ENCODE results near the gene ZC3HAV1.
"Not testable (repeated sequence)": the region's sequence is repeated elsewhere in the genome, so short reads cannot be mapped to it uniquely, and the experiment has no call there.

Gene ZC3HAV1

DNA sequence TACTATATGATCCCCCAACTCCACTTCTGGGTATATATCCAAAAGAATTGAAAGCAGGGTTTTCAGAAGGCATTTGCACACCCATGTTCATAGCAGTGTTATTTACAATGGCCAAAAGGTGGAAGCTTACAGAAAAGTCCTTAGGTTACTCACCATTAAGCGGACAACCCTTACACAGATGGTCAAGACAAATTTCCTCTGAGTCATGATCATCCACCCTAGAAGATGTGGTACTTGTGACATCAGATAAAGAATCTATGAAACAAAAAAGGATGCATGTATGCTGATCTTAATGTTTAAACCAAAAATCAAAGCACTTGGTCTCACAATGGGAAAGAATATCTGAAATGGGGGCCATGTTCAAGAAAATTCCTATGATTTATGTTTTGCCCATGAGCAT, 31.1 kb downstream of the ZC3HAV1 start:
- Histone ChIP-seq H3K9ac (ENCODE audit: low read length) (no peak overlapping the region), H3K4me3 (ENCODE audit: low read length) (no peak overlapping the region), H4K20me1 (ENCODE audit: insufficient read depth, low read length) (0 out of 2 replicates have a peak, but pooled peaks cover 3% of the 10 kb centered on the region), H3F3A (ENCODE audit: insufficient read depth, low read length) (peaks cover 17% of the 10 kb centered on the region), H3K9me2 (replicated peaks; ENCODE audit: insufficient read depth, low read length) (no peaks in the 10 kb centered on the region), H3K4me1 (ENCODE audit: low read length) (peaks cover 3% of the 10 kb centered on the region; the same call in 1 of the 2 replicates), H3K27ac (ENCODE audit: low read length) (no peak overlapping the region), H3K4me2 (ENCODE audit: low read depth, low read length) (no peak overlapping the region), H2AFZ (ENCODE audit: low read length) (no peak overlapping the region), H3K27me3 (replicated peaks; ENCODE audit: insufficient read depth, low read length) (no peaks in the 10 kb centered on the region), H3K36me3 (replicated peaks; ENCODE audit: insufficient read depth, low read length) (peaks cover 33% of the 10 kb centered on the region), H3K9me3 (replicated peaks; ENCODE audit: insufficient read depth, low read length) (no peaks in the 10 kb centered on the region), H3K79me2 (ENCODE audit: low read length) (peaks cover 64% of the 10 kb centered on the region)
- TF ChIP-seq, protein P1, sequence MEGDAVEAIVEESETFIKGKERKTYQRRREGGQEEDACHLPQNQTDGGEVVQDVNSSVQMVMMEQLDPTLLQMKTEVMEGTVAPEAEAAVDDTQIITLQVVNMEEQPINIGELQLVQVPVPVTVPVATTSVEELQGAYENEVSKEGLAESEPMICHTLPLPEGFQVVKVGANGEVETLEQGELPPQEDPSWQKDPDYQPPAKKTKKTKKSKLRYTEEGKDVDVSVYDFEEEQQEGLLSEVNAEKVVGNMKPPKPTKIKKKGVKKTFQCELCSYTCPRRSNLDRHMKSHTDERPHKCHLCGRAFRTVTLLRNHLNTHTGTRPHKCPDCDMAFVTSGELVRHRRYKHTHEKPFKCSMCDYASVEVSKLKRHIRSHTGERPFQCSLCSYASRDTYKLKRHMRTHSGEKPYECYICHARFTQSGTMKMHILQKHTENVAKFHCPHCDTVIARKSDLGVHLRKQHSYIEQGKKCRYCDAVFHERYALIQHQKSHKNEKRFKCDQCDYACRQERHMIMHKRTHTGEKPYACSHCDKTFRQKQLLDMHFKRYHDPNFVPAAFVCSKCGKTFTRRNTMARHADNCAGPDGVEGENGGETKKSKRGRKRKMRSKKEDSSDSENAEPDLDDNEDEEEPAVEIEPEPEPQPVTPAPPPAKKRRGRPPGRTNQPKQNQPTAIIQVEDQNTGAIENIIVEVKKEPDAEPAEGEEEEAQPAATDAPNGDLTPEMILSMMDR (IDR thresholded peaks at IDR 0.05; ENCODE audit: low read length), result no peak
- no peak for DNase-seq

DNA sequence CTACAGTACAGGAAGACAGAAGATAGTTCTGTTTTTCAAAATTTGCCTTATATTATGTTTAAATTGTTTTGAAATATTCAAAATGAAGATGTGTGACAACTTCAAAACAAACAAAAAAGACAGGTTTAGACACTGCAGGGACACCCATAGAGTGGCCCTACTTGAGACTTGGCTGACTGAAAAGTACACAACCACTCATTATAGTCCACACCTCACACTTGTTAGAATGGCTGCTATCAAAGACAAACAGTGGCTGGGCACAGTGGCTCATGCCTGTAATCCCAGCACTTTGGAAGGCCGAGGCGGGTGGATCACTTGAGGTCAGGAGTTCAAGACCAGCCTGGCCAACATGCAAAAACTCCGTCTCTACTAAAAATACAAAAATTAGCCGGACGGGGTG, 31.8 kb downstream of the ZC3HAV1 start:
- not testable (repeated sequence) for H3K27ac ChIP-seq (ENCODE audit: low read length); H3K9me3 ChIP-seq (replicated peaks; ENCODE audit: insufficient read depth, low read length); H4K20me1 ChIP-seq (ENCODE audit: insufficient read depth, low read length); H3K9ac ChIP-seq (ENCODE audit: low read length); H3K4me2 ChIP-seq (ENCODE audit: low read depth, low read length); H3K27me3 ChIP-seq (replicated peaks; ENCODE audit: insufficient read depth, low read length); H3K4me3 ChIP-seq (ENCODE audit: low read length); DNase-seq; H2AFZ ChIP-seq (ENCODE audit: low read length); H3K4me1 ChIP-seq (ENCODE audit: low read length); H3K9me2 ChIP-seq (replicated peaks; ENCODE audit: insufficient read depth, low read length)
- H3K36me3 ChIP-seq (replicated peaks; ENCODE audit: insufficient read depth, low read length), result peaks cover 34% of the 10 kb centered on the region
- H3K79me2 ChIP-seq (ENCODE audit: low read length), result peaks cover 60% of the 10 kb centered on the region
- peaks cover 19% of the 10 kb centered on the region for H3F3A ChIP-seq (ENCODE audit: insufficient read depth, low read length)

DNA sequence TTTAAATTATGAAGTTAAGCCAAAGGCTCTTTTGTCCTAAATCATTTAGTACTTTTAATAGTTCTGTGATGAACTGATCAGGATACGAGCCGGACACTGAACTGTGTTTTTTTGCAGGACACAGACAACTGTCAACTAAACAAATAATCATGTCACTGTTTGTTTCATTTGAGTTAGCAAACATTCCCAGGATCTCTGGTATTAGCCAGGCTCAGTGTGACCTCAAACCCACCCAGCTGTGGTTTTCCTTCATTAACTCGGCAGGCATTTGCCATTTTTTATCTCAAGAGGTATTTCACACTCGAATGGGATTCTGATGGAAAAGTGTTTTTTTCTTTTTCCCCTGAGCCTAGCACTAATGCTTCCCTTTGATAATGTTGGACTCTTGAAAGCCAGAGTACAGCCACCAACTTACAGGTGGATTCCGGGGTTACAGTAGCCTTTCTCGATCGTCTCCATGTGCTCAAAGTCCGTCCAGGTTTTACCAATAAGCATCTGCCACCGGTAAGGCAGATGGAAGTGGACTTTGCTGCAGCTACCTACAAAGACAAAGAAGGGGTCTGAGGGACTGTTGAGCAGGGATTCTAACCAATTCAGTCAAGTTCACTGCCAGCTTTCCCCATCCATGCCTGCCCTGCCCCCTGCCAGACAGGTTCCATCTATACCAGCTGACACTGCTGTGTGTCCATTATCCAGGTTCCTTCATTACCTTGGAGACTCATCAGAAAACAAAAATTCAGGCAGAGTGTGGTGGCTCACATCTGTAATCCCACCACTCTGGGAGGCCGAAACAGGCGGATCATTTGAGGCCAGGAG, 33.4 kb downstream of the ZC3HAV1 start:
- H3K4me2 ChIP-seq (ENCODE audit: low read depth, low read length), result no peak overlapping the region

More for the DNA sequence above, 33.4 kb downstream of the ZC3HAV1 start:
- Histone ChIP-seq H3F3A (ENCODE audit: insufficient read depth, low read length) (peaks cover 24% of the 10 kb centered on the region), H3K27me3 (replicated peaks; ENCODE audit: insufficient read depth, low read length) (no peaks in the 10 kb centered on the region), H3K79me2 (ENCODE audit: low read length) (peaks cover 62% of the 10 kb centered on the region), H3K4me1 (ENCODE audit: low read length) (peaks cover 10% of the 10 kb centered on the region), H4K20me1 (ENCODE audit: insufficient read depth, low read length) (0 out of 2 replicates have a peak, but pooled peaks cover 3% of the 10 kb centered on the region), H3K9ac (ENCODE audit: low read length) (no peak overlapping the region), H2AFZ (ENCODE audit: low read length) (no peak overlapping the region), H3K9me3 (replicated peaks; ENCODE audit: insufficient read depth, low read length) (no peaks in the 10 kb centered on the region), H3K36me3 (replicated peaks; ENCODE audit: insufficient read depth, low read length) (peaks cover 35% of the 10 kb centered on the region), H3K4me3 (ENCODE audit: low read length) (no peak overlapping the region), H3K9me2 (replicated peaks; ENCODE audit: insufficient read depth, low read length) (no peaks in the 10 kb centered on the region), H3K27ac (ENCODE audit: low read length) (no peak overlapping the region)
- no peak for DNase-seq
- TF ChIP-seq EZH2phosphoT487 (IDR thresholded peaks at IDR 0.05; ENCODE audit: low read length) (no peak), EZH2 (optimal IDR thresholded peaks at IDR 0.05; ENCODE audit: low read depth, low read length) (no peak)
- TF ChIP-seq, protein P1 (IDR thresholded peaks at IDR 0.05; ENCODE audit: low read length), result no peak

All from MM.1S (cell line).